Omental fat pad (tissue), 4 donors: ENCODE results near the gene PLD3. TPM values are rescaled to one million over a fixed set of nuclear protein-coding genes. Genes with fewer than 3 reads are reported as not detected.
A peak's percentile ranks its signal among the peaks of the same experiment; 100 is the strongest.

Experiments used
- ATAC-seq: fragments of 150-250 bp; one replicate; pipeline ENCODE4 v1.9.1; 2016; ENCODE audit warnings: mild to moderate bottlenecking, moderate library complexity; ENCODE audit not compliant: low FRiP score
- DNase-seq: peaks from one replicate; pipeline ENCODE4 v3.0.0-alpha.2; 2019; ENCODE audit warnings: low spot score
- CTCF ChIP-seq, 3 donors: fragments of 450-650 bp; IDR thresholded peaks; one replicate each; pipeline ENCODE4 v1.5.1; 2016 to 2017; ENCODE audit warnings: antibody characterized with exemption in 3 of 3, mild to moderate bottlenecking in 3 of 3, moderate library complexity in 2 of 3
- total RNA-seq, 4 donors: library from RNA; depleted of rRNA; stranded (reverse); fragments of >200 nt; gene quantifications; one replicate each; pipeline ENCODE4 v1.1.0, GENCODE V29; 2016

PLD3 gene
- total RNA-seq, result 100 to 1,000 TPM; 254 to 437 (median 351) TPM

GRCh38 chr19:40348125-40348913, at the start of gene PLD3, which contains the start of gene C19orf47:
PLD3 (plus strand) TSS chr19:40348695; CDS start chr19:40366484, 17,789 bp downstream.
C19orf47 (minus strand) TSS chr19:40348397; CDS start chr19:40341857, 6,540 bp downstream.
- DNase-seq, result peak; percentile 94

GRCh38 chr19:40300668-40301067, 47.8 kb upstream of the PLD3 start:
- no peak for ATAC-seq
- TF ChIP-seq CTCF (IDR thresholded peaks at IDR 0.05), result no peak
- no peak for DNase-seq

More at GRCh38 chr19:40348125-40348913, at the start of gene PLD3, which contains the start of gene C19orf47:
- no peak for TF ChIP-seq CTCF (IDR thresholded peaks at IDR 0.05)
- ATAC-seq, result peak; percentile 100

- no peak for TF ChIP-seq CTCF (IDR thresholded peaks at IDR 0.05)
- DNase-seq, result no peak
- no peak for ATAC-seq
These were observed 46.1 kb upstream of the PLD3 start for GRCh38 chr19:40302224-40303011.

- ATAC-seq (no peak), DNase-seq (no peak)
- TF ChIP-seq CTCF (IDR thresholded peaks at IDR 0.05), result no peak
These were observed 44.7 kb upstream of the PLD3 start for GRCh38 chr19:40303765-40304164.

GRCh38 chr19:40304306-40304705, 44.2 kb upstream of the PLD3 start:
- ATAC-seq, result no peak
- DNase-seq, result no peak
- no peak for TF ChIP-seq CTCF (IDR thresholded peaks at IDR 0.05)

GRCh38 chr19:40305403-40305802, 43.1 kb upstream of the PLD3 start:
- ATAC-seq (no peak), DNase-seq (no peak)
- no peak for TF ChIP-seq CTCF (IDR thresholded peaks at IDR 0.05)
